HG03175 (cell line): ENCODE results near the gene MRPL47.
A peak's percentile ranks its signal among the peaks of the same experiment; 100 is the strongest.

Experiments
- ATAC-seq: cut with Tn5 transposase; IDR thresholded peaks from one replicate; pipeline ENCODE4 v1.9.1; 2021; ENCODE audit warnings: mild to moderate bottlenecking, moderate library complexity; ENCODE audit not compliant: unreplicated experiment

Gene MRPL47

DNA sequence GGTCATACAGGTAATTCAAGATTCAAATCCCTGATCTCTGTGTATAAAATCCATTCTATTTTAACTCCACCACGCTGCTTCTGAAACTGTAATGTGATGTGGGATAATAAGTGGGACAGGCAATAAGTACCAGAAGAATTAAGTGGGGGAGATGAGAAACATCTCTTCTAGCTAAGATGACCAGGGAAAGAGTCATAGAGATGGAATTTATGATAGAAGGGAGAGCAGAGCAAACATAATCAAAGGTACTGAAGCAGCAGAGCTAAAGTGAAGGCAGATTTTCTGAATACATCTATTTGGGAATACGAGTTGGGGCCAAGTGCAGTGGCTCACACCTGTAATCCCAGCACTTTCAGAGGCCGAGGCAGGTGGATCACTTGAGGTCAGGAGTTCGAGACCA lies 4.9 kb downstream of the MRPL47 start:
- no peak for ATAC-seq

DNA sequence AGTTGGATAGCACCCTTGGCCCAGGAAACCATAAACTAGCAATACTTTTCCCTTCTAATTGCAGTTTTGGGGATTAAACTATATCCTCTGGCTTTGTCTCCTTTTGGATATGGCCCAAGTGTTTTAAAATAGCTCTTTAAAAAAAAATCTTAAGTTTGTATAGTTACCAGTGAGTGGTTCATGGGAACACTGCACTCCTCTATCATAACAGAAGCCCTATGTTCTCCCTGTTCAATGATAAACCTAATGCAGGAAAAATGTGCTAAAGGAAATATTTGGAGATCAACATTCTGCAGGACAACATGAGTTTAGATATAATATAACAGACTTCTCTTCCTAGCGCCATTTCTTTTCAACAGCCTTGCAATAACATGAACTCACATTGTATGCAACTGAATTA lies 13.1 kb downstream of the MRPL47 start:
- no peak for ATAC-seq

DNA sequence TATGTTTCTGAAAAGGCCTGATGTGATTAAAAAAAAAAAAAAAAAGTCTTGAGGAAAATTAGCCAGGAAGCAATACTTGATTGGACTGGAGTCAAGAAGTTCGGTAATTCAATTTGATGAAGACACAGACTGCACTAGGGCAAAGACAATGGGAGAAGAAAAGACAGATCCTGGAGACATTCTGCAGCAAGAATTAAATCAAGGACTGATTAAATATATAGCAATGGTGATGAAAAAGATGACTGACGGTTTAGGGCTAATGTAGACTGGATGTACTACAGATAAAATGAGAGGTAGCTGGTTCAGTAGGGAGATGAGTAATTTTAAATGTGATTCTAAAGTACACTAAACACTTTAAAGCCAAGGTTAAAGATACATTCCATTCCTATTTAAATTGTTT lies 13.8 kb downstream of the MRPL47 start:
- ATAC-seq = no peak

DNA sequence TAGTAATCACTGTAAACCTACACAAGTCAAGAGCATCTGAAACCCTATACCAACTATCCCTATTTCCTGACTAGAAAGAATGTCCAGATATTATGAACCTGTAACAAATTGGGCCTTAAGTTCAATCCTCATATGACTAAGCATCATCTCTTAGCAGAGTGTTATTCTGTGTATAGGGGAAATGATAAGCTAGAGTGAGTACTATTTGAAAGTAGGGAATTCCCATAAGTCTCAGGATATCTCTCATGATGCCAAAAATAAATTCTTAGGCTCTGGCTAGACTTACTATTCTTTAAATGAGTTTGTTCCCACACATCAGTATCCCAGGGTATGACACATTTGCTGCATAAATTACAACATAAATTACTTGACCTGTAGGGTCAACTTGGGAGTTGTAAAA lies 15.3 kb downstream of the MRPL47 start:
- no peak for ATAC-seq

DNA sequence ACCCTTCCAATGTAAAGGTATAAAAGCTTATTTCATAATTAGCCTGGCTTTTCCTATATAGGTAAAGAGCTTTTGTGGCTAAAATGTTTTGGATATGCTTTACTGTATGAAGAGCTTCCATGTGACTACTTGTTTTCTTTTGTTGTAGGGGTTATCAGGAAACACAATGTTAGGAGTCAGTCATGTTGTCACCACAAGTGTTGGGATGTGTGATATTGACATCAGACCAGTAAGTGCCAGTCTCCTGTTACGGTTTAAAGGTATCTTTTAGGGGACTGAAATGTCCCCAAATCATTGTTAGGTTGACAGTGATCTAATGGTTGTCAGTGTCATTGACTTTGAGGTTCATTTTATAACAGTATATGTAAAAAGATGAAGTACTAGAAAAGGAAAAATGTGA lies 23.4 kb downstream of the MRPL47 start:
- no peak for ATAC-seq

DNA sequence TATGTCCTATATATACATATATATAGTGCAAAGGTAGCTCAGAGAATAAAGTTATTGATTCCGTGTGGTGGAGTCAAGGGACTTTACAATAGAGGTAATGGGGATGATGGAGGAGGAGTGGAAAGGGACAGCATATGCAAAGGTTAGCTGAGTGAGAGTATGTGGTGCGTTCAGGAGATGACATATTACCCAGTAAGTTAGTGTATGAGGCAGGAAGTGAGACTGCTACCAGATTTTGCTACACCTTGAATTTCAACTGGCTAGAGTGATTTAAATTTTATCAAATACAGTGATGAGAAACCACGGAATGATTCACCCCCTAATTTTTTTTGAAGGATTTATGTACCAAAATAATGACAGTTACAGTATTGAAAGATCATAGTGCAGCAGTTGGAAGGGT lies 38.9 kb downstream of the MRPL47 start:
- no peak for ATAC-seq

DNA sequence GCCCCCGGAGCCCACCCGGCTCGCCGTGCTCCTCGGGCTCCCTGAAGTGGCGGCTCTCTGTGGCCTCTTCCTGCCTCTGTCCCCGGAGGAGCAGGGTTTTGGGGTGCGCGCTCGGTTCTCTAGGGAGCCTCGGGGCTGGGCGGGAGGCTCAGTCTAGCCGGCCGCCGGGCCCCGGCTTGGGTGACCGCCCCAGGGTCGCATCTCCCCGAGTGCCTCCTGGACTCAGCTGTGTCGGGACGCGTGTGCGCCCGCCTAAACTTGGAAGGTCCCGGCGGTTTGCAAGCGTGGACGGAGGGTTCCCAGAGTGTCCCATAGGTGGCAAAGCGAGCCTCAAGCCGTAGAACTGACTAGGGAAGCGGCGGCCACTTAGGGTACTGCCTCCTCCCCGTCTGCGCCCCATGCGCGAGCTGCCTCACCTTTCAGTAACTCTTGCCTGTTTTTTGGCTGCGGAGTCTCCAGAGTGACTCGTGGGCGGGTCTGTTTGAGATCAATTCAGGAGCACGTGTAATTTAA lies 41.1 kb downstream of the MRPL47 start:
- ATAC-seq = peak; percentile 67

DNA sequence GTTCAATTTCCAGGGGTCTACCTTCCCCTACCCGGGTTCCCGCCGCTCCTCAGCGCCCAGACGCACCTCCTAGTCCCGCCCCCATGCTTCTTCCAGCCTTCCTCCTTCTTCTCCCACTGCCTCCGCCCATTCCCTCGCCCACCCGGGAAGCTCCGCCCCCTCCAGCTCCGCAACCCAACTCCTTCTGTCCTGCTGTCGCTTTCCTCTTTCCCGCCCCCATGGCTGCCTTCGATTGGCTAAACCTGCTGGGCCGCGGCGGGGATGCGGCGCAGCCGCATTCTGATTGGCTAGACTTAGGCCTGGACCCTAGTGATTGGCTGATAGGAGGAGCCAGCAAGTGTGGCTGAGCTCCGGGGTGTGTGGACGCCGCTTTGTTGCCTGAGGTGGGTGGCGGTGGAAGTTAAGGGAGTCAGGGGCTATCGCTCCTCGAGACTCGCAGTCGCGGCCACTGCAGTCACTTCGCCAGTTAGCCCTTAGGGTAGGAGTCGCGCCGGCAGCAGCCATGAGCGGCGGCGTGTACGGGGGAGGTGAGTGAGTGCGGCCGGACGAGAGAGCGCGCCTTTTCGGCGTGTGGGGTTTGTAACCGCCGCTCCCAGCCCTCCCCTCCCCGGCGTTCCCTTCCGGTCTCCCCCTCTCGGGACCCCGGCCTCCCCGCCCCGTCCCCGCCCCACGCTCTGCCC lies 41.7 kb downstream of the MRPL47 start, which contains the start of gene ACTL6A:
ACTL6A (plus strand) TSS at position 336 of the 680 bp plus-strand sequence; CDS start at position 503, 167 bp downstream.
- ATAC-seq = peak; percentile 92

DNA sequence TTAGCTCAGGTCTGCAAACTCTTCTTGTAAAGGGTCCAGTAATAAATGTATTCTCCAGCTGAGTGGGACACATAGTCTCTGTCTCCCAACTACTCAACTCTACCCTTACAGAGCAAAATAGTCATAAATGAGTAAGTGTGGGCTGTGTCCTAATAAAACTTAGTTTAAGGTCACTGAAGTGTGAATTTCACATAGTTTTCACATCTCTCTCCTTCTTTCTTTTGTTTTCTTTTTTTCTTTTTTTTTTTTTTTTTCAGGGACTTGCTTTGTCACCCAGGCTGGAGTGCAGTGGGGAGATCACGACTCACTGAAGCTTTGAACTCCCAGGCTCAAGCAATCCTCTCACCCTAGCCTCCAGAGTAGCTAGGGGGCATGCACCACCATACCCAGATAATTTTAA lies 43.6 kb downstream of the MRPL47 start:
- ATAC-seq = no peak

DNA sequence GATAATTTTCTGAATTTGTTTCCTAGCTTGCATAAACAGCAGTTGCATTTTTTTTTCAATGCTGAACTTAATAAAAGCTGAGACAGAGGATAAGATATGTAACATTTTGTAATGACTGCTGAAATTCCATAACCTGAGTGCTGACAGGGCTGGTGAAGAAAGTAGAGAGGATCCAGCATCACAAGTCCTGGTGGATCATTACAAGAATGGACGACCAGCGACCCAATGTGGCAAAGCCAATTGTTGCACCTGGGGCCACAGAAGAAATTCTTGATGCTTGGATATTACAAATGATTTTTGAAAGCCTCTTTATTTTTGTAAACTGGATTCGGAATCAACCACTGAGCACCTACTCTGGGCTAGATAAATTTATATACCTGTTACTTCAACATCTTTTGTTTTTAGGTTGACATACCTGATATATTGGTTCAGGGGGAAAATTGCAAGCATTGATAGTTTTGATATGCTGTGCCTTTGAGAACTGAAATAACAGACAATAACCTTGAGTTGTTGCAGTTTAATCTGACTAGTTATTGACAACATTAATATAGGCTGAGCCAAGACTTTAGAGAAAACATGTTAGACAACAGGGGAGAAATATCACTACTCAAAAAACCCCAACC lies 45.6 kb downstream of the MRPL47 start:
- ATAC-seq = no peak

DNA sequence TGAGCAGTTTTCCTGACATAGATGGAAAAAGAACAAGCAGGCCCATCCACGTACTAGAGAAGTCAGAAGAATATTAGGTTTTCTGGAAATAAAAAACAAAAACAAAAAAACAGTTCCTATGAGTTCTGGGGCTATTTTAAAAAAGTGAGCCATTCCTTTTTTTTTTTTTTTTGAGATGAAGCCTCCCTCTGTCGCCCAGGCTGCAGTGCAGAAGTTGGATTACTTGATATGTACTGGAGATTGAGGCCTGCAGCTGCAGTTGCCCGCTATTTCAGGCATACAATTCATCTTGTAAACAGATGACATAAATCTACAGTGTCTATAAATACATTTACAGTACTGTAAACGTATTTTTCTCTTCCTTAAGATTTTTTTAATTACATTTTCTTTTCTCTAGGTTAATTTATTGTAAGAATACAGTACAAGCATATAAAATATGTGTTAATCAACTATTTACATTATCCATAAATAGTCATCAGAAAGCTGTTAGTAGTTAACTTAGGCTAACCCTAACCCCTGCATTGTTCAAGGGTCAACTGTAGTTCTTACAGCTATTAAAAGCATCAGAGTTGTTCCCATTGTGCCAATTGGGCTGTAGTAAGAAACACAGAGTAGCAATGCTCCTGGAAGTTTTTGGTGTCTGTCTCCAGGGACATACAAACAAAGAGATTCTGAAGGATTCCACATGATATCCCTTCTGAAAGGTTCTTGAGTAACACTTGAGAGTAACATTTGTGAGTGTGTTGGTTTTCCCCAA lies 52.9 kb downstream of the MRPL47 start:
- no peak for ATAC-seq

DNA sequence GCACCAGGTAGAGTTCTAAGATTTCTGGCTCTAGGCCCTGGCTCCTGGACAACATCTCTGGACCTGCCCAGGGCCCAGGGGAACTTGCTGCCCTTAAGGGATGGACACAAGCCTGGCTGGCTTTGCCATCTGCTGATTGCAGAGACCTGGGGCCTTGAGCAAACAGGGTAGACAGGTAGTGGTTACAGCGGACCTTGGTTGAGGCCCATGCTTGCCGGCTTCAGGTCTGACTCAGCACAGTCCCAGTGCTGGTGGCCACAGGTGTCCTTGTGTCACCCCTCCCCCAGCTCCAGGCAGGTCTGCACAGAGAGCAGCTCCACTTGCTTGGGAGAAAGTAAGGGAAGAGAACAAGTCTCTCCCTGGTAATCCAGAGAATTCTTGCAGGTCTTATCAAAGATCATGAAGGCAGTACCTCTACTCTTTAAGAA lies 57.6 kb downstream of the MRPL47 start:
- ATAC-seq = no peak

DNA sequence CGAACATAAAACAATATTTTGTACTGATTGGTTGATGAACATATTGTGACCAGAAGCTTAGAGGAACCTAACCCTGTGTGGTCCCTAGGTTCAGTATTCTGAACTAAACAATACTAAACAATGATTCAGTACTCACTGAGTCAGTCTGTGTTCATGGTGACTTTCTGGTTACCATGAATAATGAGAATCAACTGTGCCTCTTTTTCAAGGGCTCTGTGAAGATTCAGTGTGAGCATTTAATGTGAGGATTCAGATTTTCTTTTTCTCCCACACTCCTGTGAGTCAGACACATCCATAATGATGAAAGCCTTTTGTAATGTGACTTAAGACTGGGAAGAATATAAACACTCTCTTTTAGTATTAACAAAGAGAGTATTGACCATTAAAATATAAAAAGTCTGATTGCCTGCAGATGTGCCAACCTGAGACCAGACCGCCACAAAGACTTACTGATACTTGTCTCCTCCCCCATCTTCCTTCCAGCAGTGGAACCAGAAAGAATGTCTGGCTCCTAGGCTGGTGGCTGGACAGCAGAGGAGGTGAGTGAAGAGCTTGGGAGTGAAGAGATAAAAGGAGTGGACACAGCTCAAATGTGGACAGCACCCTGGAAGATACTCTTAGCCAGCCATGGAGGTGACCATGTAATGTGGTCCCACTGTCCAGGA lies 59.3 kb downstream of the MRPL47 start:
- ATAC-seq = no peak

DNA sequence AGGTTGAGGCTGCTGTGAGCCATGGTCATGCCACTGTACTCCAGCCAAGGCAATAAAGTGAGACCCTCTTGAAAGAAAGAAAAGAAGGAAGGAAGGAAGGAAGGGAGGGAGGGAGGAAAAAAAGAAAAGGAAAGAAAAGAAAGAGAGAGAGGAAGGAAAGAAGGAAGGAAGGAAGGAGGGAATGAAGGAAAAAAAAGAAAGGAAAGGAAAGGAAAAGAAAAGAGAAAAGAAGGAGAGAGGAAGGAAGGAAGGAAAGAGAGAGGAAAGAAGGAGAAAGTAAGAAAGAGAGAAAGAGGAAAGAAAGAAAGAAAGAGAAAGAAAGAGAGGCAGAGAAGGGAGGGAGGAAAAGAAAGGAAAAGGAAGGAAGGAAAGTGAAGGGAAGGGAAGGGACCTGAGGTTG lies 62.1 kb downstream of the MRPL47 start:
- ATAC-seq = no peak

DNA sequence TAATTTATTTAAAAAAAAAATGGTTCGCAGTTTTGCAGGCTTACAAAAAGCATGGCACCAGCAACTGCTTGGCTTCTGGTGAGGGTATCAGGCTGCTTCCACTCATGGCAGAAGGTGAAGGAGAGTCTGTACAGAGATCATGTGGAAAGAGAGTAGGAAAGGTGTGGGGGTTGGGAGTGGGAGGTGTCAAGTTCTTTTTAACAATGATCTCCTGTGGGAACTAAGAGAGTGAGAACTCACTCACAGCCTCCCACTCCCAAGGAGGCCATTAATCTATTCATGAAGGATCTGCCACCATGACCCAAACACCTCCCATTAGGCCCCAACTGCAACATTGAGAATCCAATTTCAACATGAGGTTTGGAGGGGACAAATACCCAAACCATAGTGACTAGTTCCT lies 62.8 kb downstream of the MRPL47 start:
- ATAC-seq = no peak

DNA sequence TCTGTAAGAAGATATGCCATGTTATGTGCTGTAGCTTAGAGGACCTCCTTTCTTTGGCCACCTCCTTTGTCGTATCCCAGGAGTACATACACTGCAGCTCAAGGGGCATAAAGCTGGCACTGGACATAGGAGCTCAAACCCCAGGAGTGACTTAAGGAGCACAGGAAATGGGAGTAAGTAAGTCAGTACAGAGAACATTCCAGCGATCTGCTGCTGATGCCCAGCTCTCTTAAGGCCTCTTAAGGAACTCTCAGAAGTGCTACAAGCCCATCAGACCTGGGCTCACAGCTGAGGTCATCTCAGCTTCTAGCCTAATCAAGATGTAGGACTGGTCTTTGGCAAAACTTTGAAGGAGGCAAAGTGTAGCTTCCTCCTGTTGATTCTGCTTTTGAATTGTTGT lies 63.3 kb downstream of the MRPL47 start:
- ATAC-seq = no peak
